ENCODE results near the gene HIGD2B.
"Not testable (repeated sequence)": the region's sequence is repeated elsewhere in the genome, so short reads cannot be mapped to it uniquely, and the experiment has no call there.

HIGD2B gene

DNA sequence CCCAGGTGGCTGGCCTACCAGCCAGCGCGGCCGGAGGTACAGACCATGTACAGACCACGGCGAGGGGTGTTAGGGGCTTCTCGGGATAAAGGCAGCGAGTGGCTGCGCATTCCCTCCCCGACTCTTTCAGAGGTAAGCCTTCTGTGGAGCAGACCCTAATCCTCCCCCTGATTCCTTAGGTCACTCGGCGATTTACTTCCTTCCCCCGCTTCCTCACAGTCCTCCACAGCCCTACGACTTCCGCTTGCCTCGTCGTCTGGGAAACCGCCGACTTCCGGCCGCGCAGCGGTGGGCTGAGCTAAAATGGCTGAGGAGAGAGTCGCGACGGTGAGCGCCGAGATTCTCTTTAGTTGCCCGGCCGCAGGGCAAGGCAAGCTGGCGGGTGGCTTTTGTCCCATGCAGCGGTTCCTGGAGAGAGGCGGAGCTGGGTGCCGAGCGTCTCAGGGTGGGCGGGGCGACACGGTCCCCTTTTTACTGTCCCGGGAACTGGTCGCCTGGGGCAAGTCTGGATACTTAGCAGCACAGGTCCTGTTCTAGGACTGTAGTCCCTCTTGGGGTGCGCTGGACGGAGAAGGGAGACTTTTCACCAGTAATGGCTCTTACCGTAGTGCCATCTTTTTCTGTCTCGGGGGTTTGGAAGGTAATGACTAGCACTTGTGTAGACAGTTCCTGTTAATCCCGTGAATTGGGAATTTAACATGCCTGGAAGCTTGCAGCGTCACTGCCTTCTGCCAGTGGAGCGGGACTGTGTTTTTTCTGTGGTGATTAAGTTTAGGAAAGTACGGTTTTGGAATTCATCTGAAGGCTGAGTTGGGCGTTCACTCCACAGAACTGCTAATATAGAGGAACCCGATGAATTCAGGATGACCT lies at the start of gene HIGD2B, which contains the start of gene BBS4:
Gene HIGD2B (minus strand): TSS at position 258 of the 870 bp plus-strand sequence. CDS start 9,808 bp downstream, outside the sequence.
Gene BBS4 (plus strand): TSS at position 283 of the 870 bp plus-strand sequence. CDS start 21 bp downstream, at position 304.
- DNase-seq = no peak

- no peak for DNase-seq
Observed at GRCh38 chr15:72735111-72735510, 49.1 kb upstream of the HIGD2B start.

DNA sequence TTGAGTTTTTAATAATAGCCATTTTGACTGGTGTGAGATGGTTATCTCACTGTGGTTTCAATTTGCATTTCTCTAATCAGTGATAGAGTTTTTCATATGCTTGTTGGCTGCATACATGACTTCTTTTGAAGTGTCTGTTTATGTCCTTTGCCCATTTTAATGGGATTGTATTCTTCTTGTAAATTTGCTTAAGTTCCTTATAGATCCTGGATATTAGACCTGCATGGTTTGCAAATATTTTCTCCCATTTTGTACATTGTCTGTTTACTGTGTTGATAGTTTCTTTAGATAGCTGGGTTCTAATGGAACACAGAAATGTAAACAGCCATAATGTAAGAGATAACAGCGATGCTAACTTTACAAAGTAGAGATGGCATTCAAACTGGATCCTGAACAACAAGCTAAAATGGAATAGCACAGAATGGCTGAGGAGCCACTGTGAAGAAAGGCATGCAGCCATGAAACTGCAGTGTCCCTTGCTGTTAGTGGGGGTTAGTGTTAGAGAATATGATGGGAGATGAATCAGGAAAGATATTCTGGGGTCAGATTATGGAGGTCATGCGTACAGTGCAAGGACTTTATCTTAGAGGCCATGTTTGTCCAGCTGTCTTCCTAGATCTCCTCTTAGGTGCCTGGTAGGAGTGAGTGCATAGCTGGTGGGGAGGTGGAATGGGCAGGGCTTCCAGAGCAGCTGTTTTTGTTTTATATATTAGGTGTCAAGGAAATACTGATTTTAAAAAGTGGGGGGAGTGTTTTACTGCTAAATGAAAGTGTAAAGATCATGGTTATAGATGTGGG lies 48.2 kb upstream of the HIGD2B start:
- no peak for DNase-seq

DNA sequence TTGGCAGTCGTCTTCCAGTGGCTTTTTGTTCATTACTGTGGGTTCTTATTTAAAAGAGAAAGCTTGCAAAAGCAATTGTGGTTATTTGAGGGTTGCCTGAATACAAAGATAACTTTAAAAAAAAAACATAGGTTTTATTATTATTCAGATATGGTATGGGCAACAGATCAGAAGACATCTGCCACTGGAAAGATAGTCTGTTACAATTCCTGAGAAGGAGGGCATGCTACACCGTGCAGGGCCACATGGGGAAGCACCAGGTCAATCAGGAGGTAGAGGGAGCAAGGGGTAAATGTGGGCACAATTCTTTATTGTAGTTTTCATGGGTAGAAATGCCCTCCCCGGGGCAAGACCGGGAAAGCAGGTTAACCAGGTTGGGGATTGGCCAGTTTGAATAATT lies 46.5 kb upstream of the HIGD2B start:
- no peak for DNase-seq

DNA sequence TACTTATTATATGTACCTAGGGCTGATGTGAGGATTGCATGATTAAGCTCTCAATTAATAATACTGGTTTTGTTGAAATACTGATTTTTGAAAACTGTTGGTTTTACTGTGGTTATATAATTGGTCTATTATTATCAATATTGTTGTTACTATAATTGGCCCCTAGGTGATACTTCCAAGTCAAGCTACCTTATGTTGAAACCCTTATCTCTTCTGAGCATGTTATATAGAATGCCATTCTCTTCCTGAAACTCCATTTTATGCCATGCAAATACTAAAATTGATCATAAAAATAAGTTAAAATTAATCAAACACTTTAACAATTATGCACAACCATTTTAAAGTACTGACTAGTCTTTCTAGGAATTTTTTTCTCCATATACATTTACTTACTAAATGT lies 46.1 kb upstream of the HIGD2B start:
- DNase-seq = no peak

- no peak for DNase-seq
Observed at GRCh38 chr15:72728821-72729220, 42.8 kb upstream of the HIGD2B start.

GRCh38 chr15:72728249-72728648 lies 42.3 kb upstream of the HIGD2B start:
- not testable (repeated sequence) for DNase-seq

DNA sequence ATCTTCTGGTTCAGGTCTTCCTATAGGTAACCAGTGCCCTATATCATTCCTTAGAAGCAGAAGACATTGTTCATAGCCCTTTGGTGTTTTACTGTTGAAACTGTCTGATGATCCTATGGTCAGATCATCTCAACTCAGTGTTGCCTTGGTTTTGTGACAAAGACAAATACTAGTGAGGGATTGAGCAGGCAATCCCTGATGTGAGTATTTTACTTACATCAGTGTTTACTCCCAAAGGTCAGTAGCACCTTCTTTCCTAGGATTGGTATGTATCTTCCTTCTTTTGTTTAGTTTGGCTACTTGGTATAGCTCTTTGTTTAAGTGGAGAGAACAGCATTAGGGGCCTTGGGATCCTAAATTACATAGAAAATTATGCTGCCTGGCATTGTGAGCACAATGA lies 41.2 kb upstream of the HIGD2B start:
- no peak for DNase-seq

- not testable (repeated sequence) for DNase-seq
Observed at GRCh38 chr15:72725851-72726250, 39.9 kb upstream of the HIGD2B start.

GRCh38 chr15:72725446-72725845 lies 39.5 kb upstream of the HIGD2B start:
- DNase-seq = no peak

DNA sequence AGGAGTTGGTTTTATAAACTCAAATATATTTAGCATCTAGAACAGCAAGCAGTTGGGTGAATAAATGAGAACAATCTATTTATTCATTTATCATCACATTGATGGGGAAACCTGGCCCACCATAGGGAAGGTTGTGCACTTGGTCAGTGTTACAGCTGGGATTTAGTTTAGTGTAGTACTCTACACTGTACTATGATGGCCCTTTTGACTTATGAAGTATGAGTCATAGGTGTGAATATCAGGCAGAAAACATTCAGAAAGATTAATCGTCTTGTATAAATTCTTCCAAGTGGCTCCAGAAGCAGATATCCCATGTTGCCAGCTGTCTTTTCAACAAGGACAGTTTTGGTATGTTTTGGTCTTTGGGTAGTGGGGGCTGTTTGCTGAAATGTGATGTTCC lies 38.0 kb upstream of the HIGD2B start:
- DNase-seq = no peak

DNA sequence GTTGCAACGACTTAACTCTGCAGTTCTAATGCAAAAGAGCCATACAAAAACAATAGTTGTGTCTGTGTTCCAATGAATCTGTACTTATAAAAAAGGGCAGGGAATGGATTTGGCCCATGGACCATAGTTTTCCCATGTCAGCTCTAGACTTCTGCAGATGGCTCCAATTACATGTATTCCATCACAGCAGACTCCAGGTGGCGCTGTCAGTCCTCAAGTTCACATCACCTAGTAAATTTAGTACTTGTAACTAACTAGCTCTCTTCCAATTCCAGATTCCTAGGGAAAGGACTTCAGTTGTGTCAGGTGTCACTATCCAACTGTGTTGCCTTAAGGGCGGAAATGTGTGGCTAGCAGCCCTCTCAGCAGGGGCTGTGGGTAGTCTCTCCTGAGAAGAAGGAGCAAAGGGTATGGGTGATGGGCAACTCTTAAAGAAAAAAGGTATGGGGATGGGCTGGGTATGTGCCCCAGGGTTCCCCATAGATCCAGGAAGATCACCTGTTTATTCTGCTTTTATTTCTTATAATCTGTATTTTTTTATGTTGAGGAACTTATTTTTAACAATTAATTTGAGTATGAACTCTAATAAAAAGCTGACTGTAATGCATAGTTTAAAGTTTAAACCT lies 36.2 kb upstream of the HIGD2B start:
- DNase-seq = no peak

DNA sequence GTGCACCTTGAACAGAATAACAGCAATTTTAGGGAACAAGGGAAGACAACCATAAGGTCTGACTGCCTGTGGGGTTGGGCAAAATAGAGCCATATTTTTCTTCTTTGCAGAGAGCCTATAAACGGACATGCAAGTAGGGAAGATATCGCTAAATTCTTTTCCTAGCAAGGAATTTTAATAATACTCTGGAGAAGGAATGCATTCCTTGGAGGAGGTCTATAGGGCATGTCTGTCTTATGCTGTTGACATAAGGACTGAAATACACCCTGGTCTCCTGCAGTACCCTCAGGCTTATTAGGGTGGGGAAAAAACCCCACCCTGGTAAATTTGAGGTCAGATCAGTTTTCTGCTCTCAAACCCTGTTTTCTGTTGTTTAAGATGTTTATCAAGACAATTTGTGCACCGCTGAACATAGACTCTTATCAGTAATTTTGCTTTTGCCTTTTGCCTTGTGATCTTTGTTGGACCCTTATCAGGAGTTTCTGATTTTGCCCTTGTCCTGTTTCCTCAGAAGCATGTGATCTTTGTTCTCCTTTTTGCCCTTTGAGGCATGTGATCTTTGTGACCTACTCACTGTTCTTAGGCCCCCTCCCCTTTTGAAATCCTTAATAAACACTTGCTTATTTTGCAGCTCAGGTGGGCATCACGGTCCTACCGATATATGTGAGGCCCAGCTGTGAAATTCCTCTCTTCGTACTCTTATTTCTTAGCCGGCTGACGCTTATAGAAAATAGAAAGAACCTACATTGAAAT lies 22.7 kb upstream of the HIGD2B start:
- DNase-seq = not testable (repeated sequence)

DNA sequence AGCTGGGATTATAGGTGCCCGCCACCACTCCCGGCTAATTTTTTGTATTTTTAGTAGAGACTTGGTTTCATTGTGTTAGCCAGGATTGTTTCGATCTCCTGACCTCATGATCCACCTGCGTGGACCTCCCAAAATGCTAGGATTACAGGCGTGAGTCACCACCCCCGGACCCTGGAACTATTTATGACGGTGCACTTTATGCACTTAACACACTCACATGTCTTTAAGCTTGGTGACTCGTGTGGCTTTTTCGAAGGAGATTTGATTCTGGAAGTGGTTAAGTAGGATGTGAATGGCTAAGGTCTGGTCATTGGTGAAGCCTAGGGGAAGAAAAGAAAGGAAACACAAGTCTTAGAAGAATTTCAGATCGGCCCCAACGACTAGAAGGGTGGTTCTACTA lies 20.3 kb upstream of the HIGD2B start:
- no peak for DNase-seq

- DNase-seq = no peak
Observed at GRCh38 chr15:72700076-72700475, 14.1 kb upstream of the HIGD2B start.

GRCh38 chr15:72698938-72699337 lies 13.0 kb upstream of the HIGD2B start:
- DNase-seq = no peak

- DNase-seq = no peak
Observed at GRCh38 chr15:72690938-72691337, 5.0 kb upstream of the HIGD2B start.

DNA sequence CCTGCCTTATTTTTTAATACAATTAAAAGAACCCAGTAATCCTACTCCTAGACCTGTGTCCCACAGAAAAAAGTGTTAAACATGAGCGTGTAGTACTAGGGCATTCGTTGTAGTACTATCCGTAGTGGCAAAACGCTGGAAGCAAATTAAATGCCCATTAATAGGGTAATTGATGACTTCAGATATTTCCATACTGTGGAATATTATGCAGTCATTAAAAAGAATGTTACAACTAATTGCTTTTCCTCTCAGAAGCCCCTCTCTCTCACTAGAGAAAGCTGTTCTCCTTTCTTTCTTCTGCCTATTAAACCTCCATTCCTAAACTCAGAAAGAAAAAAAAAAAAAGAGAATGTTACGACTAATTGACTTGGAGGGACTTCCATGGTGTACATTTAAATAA lies 2.7 kb upstream of the HIGD2B start:
- DNase-seq = no peak

DNA sequence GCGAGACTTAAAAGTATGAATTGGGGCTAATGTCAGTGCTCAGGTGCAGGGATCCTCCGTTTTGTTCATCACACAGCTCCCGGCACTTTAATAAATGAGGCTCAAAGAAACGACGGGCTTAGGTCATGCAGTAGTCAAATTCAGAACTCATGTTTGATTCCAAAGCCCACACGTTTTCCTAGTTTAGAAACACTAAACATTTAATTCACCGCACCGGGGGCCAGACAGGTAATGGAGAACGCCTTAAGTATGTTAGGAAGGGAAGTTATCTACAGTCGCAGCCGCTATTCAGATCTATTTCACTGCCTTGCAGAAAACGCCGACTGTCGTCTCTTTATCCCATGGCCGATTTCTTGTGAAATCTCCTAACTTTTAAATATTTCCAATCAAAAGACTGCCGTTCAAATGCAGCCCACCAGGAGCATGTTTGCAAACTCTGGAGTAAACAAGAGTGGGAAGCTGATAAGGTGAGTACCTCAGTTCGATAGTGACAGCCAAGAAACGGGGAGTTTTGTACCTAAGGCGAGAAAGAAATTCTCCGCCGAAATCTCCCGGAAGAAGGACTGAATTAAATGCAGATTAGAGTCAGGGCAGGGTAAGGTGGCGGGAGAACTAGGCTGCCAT lies 569 bp downstream of the HIGD2B start:
- DNase-seq = no peak

DNA sequence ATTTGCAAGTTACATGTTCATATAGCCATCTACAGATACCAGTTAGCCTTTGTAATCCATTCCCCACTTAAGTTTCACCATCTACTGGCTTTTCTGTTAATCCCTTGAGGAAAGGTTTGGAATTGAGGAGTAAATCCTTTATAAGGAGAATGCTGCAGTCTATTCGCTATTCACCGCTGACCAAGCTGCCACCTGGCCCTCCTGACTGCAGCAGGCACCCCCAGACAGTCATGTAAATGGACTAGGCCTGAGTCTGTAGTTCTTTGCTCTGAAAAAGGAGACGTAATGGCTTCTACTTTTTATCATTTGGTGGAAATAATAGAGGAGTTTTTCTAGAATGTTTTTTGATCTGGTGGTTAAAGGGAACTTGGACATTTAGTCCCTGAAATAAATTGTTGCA lies 3.2 kb downstream of the HIGD2B start:
- no peak for DNase-seq

- DNase-seq = no peak
Observed at GRCh38 chr15:72680931-72681330, 5.1 kb downstream of the HIGD2B start.

DNA sequence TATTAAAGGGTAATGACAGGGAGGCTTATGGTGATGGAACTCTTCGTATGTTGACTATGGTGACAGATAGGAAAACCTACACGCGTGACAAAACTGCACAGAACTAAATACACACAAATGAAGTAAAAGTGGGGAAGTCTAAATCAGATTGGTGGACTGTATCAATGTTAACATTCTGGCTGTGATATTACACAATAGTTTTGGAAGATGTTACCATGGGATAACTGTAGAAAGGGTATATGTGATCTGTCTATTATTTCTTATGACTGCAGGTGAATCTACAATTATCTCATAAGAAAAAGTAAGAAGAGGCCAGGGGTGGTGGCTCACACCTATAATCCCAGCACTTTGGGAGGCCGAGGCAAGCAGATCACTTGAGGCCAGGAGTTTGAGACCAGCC lies 9.1 kb downstream of the HIGD2B start:
- no peak for DNase-seq

Data from cortex of kidney (tissue), 1 donor.